ENCODE data around the gene SNX30. TPM values are rescaled to one million over a fixed set of nuclear protein-coding genes. Genes with fewer than 3 reads are reported as not detected.

The SNX30 gene
- total RNA-seq, 1 experiment from 2014 or later = 6.9 TPM

DNA sequence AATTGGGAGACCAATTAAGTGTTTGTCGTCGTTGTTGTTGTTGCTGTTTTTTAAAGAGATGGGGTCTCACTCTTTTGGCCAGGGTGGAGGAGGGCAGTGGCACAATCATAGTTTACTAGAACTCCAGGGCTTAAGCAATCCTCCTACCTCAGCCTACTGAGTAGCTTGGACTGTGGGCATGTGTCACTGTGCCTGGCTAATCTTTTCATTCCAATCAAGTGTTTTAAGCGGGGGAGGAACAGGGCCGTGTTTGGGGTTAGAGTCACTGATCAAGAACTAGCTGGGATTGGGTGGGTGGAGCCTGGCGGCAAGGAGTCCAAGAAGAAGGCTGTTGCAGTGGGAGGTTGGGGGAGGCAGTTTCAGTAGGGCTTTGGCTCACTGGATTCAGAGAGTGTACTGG, 13.8 kb downstream of the SNX30 start:
- in situ Hi-C loops (cut with HindIII; ENCODE audit: low pct_unique_long_range_greater_than_20kb, low sequenced_read_pairs) = no loop called here
- ChIA-PET CTCF (no interaction called here), POLR2A (no interaction called here)
- DNase-seq (ENCODE audit: low read depth, low spot score) (no peak), ATAC-seq (peak; percentile 56; the same call in 1 of the 2 replicates)
- no peak overlapping the region for H3K27ac ChIP-seq (ENCODE audit: low read length)
- no peaks in the 10 kb centered on the region for H3K36me3 ChIP-seq (ENCODE audit: control insufficient read depth, insufficient read depth, low read length)
- H3K4me3 ChIP-seq (ENCODE audit: low read depth in 2 of 2, low read length in 2 of 2) = no peak overlapping the region
- no peaks in the 10 kb centered on the region for H3K9me3 ChIP-seq (ENCODE audit: control insufficient read depth, insufficient read depth, low read depth, low read length)
- no peaks in the 10 kb centered on the region for H3K27me3 ChIP-seq (ENCODE audit: control insufficient read depth, insufficient read depth, low read length)
- no peaks in the 10 kb centered on the region for H3K4me1 ChIP-seq (ENCODE audit: control insufficient read depth, insufficient read depth, low read length)
- BruUV-seq (replicated peaks) = no TSS peak
- intact Hi-C loops (cut with micrococcal nuclease; ENCODE audit: unreplicated experiment) = no loop called here
- TF ChIP-seq TCF7L2 (IDR thresholded peaks at IDR 0.05; ENCODE audit: low read depth, low read length) (no peak), POLR2AphosphoS5 (IDR thresholded peaks at IDR 0.05; ENCODE audit: low read depth, low read length) (no peak), SIN3A (IDR thresholded peaks at IDR 0.05; ENCODE audit: borderline replicate concordance, insufficient read depth, low read depth, low read length) (no peak)
- TF ChIP-seq, protein P1, sequence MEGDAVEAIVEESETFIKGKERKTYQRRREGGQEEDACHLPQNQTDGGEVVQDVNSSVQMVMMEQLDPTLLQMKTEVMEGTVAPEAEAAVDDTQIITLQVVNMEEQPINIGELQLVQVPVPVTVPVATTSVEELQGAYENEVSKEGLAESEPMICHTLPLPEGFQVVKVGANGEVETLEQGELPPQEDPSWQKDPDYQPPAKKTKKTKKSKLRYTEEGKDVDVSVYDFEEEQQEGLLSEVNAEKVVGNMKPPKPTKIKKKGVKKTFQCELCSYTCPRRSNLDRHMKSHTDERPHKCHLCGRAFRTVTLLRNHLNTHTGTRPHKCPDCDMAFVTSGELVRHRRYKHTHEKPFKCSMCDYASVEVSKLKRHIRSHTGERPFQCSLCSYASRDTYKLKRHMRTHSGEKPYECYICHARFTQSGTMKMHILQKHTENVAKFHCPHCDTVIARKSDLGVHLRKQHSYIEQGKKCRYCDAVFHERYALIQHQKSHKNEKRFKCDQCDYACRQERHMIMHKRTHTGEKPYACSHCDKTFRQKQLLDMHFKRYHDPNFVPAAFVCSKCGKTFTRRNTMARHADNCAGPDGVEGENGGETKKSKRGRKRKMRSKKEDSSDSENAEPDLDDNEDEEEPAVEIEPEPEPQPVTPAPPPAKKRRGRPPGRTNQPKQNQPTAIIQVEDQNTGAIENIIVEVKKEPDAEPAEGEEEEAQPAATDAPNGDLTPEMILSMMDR (IDR thresholded peaks at IDR 0.05) = no peak
- TF ChIP-seq, protein P2, sequence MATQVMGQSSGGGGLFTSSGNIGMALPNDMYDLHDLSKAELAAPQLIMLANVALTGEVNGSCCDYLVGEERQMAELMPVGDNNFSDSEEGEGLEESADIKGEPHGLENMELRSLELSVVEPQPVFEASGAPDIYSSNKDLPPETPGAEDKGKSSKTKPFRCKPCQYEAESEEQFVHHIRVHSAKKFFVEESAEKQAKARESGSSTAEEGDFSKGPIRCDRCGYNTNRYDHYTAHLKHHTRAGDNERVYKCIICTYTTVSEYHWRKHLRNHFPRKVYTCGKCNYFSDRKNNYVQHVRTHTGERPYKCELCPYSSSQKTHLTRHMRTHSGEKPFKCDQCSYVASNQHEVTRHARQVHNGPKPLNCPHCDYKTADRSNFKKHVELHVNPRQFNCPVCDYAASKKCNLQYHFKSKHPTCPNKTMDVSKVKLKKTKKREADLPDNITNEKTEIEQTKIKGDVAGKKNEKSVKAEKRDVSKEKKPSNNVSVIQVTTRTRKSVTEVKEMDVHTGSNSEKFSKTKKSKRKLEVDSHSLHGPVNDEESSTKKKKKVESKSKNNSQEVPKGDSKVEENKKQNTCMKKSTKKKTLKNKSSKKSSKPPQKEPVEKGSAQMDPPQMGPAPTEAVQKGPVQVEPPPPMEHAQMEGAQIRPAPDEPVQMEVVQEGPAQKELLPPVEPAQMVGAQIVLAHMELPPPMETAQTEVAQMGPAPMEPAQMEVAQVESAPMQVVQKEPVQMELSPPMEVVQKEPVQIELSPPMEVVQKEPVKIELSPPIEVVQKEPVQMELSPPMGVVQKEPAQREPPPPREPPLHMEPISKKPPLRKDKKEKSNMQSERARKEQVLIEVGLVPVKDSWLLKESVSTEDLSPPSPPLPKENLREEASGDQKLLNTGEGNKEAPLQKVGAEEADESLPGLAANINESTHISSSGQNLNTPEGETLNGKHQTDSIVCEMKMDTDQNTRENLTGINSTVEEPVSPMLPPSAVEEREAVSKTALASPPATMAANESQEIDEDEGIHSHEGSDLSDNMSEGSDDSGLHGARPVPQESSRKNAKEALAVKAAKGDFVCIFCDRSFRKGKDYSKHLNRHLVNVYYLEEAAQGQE (IDR thresholded peaks at IDR 0.05; ENCODE audit: insufficient read depth in 1 of 2, low read depth in 2 of 2, low read length in 1 of 2) = no peak

DNA sequence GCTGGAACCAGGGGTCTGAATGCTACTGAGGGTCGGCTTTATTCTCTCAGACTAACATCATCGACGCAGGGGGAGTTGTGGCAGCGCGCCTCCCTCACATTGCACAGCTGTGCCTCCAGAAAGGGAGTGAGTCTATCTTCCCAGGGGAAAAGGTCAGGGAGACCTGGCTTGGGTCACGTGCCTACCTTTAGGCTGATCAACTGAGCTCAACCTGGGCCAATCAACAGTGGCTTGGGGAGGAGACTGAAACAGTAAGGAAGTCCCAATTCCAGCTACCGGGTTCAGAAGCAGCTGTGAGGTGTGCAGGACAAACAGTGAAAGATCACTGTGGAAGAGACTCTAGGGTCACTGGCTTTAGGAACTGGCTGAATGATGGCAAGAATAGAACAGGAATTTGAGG, 14.3 kb downstream of the SNX30 start:
- CTCF ChIA-PET = no interaction called here
- no peaks in the 10 kb centered on the region for H3K4me1 ChIP-seq (ENCODE audit: control insufficient read depth, insufficient read depth, low read length)
- DNase-seq (ENCODE audit: low read depth, low spot score) (no peak), ATAC-seq (peak; percentile 60)
- in situ Hi-C loops (cut with HindIII; ENCODE audit: low pct_unique_long_range_greater_than_20kb, low sequenced_read_pairs) = no loop called here
- BruUV-seq (replicated peaks) = no TSS peak
- no peaks in the 10 kb centered on the region for H3K27me3 ChIP-seq (ENCODE audit: control insufficient read depth, insufficient read depth, low read length)
- H3K9me3 ChIP-seq (ENCODE audit: control insufficient read depth, insufficient read depth, low read depth, low read length) = no peaks in the 10 kb centered on the region
- H3K4me3 ChIP-seq (ENCODE audit: low read depth in 2 of 2, low read length in 2 of 2) = no peak overlapping the region
- no peak for TF ChIP-seq TCF7L2 (IDR thresholded peaks at IDR 0.05; ENCODE audit: low read depth, low read length)
- no peak for TF ChIP-seq POLR2AphosphoS5 (IDR thresholded peaks at IDR 0.05; ENCODE audit: low read depth, low read length)
- TF ChIP-seq SIN3A (IDR thresholded peaks at IDR 0.05; ENCODE audit: borderline replicate concordance, insufficient read depth, low read depth, low read length) = no peak
- TF ChIP-seq, protein P1 (IDR thresholded peaks at IDR 0.05) = no peak
- TF ChIP-seq, protein P2 (IDR thresholded peaks at IDR 0.05; ENCODE audit: insufficient read depth in 1 of 2, low read depth in 2 of 2, low read length in 1 of 2) = no peak
- POLR2A ChIA-PET = no interaction called here
- H3K36me3 ChIP-seq (ENCODE audit: control insufficient read depth, insufficient read depth, low read length) = no peaks in the 10 kb centered on the region
- no peak overlapping the region for H3K27ac ChIP-seq (ENCODE audit: low read length)
- intact Hi-C loops (cut with micrococcal nuclease; ENCODE audit: unreplicated experiment) = no loop called here

Data from Panc1 (cell line).